HG03135 (cell line): ENCODE data around the gene WIPF3.
"Not testable (repeated sequence)": the region's sequence is repeated elsewhere in the genome, so short reads cannot be mapped to it uniquely, and the experiment has no call there.

Experiments
- ATAC-seq: cut with Tn5 transposase; IDR thresholded peaks from one replicate; pipeline ENCODE4 v1.9.1; 2021; ENCODE audit warnings: mild to moderate bottlenecking, moderate library complexity; ENCODE audit not compliant: unreplicated experiment

WIPF3 gene

DNA sequence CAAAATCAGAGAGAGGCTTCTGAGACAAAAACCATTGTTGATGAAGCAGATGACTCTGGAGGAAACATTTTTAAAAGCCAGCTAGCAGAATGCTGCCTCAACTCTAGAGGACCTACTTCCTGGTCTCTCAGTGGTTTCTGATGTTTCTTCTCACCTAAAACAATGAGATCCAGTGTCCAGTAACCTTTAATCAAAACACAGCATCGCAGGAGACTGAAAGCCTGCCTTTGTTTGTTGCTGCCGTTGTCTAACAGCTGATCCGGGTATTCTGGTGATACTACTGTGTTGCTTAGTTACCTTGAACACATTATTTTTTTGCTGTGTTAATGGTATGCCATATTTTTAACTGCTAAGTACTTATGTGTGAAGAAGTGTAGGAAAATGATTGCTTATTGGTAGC is 70.9 kb downstream of the WIPF3 start:
- ATAC-seq = no peak

GRCh38 chr7:29878081-29878688 is 71.9 kb downstream of the WIPF3 start:
- no peak for ATAC-seq

DNA sequence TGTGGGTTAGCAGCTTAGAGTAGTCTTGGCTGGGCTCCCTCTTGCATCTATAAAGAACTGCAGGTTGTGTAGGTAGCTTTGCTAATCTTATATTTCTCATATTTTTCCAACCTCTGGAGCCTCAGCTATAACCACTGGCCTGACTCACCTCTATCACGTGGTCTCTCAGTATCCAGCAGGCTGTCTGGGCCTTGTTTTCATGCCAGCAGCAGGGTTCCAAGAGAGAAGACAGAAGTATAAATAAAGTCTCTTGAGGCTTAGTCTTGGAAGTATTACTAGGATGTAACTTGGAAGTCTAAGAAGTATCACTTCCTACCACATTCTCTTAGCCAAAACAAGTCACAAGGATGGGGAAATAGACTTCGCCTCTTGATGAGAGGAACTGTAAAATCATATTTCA is 73.3 kb downstream of the WIPF3 start:
- no peak for ATAC-seq

DNA sequence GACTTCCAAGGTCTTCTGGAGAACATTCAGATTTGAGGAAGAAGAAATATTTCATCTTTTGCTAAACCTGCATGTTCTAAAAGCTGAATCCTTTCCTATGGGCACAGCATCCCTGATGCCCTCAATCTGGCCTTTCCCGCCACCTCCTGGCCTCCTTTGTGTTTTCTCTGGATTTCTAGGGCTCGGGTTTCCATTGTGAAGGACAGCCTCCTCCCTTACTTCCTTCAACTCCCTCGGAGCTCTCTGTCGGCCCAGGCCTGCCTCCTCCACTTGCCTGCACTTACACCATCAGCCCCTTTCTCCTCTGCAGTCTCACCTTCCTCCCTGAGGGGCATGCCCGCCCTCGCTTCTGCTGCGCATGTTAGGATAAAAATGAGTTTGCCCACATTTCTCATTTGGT is 75.4 kb downstream of the WIPF3 start:
- ATAC-seq = no peak

DNA sequence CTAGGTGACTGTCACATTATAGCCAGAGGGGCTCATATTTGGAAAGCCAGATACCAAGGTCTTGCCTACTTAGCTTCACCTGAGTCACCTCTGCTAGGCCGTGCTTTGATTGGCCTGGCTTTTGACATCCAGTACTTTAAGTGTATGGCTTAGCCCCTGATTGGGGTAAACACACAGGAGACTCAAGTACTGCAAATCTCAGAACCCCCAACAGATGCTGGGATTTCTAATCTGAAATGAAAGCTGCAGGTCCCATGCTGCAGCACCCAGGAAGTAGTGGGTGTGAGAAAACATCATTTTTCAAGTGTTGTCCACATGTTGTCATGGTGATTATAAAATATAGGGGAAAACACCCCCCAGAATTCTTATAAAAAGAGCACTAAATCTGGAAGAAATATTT is 76.2 kb downstream of the WIPF3 start:
- ATAC-seq = no peak

DNA sequence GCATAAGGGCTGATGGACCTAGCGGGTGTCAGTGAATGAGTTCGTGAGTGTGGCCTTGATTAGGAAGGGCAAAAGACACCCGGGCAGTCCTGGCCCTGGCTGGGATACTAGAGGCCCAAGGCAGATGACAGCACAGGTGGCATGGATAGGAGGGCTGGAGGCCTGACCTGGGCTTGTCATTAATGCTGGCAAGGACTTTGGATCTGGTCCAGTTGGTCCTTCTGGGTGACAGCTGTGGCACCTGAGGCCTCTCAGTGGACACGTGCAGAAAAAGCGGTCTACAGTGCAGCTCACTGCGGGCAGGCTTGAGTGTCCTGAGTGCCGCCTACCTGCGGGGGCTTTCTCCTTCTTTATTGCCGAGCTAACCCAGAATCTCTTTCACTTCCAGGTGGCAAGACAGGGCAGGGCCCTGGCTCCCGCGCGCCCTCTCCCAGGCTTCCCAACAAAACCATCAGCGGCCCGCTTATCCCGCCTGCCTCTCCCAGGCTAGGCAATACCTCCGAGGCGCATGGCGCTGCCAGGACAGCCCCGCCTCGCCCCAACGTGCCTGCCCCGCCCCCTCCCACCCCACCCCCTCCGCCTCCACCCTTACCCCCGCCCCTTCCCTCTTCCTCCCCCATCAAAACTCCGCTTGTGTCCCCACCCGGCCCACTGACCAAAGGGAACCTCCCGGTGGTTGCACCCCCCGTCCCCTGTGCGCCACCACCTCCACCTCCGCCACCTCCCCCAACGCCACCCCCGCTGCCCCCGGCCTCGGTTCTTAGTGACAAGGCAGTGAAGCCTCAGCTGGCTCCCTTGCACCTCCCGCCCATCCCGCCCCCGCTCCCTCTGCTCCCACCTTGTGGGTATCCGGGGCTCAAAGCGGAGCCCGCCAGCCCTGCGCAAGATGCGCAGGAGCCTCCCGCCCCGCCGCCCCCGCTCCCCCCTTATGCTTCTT is 77.4 kb downstream of the WIPF3 start:
- ATAC-seq = no peak

GRCh38 chr7:29884399-29885272 is 78.3 kb downstream of the WIPF3 start:
- no peak for ATAC-seq

DNA sequence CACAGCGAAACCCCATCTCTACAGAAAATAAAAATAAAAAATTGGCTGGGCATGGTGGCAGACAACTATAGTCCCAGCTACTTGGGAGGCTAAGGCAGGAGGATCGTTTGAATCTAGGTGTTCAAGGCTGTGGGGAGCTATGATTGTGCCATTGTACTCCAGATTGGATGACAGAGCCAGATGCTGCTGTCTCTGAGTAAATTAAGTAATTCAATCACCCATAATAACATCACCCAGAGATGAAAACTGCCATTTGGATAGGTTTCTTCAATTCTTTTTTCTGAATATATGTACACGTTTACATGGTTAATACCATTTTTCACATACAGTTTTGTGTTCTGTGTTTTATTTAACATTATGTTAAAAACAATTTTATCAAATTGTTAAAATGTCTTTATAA is 79.3 kb downstream of the WIPF3 start:
- no peak for ATAC-seq

DNA sequence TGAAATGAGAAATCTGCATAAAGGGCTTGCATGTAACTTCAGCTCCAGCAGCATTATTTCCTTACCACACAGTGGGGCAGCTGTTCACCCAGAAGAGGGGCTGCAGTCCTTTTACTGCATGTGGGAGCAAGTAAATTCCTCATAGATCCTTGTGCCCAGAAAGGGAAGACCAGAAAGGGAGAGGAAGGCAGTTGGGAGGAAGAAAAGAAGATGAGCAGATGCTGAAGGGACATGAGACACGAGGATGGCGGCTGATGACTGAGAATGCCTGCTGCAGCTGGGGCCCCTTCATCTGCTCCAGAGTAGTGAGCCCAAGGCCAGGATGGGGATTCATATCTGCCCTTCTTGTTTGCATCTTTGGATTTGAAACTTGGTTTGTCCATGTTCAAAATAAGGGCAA is 80.5 kb downstream of the WIPF3 start:
- no peak for ATAC-seq

- ATAC-seq = no peak
Observed at GRCh38 chr7:29888006-29888405, 81.7 kb downstream of the WIPF3 start.

DNA sequence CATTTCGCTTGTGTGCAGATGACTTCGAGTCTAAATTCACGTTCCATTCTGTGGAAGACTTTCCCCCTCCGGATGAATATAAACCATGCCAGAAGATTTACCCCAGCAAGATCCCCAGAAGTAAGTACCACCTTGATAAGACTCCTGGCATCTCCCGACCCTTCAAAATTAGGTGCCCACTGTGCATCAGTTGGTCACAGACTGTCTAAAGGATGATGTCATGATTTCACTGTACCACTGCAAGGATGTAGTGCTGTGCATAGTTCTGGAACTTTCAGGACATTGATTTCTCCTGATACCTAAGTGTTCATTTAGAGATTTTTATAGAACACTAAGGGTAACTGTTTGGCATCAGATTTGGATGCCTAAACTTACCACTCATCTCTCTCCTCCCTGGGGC is 83.0 kb downstream of the WIPF3 start:
- ATAC-seq = no peak

DNA sequence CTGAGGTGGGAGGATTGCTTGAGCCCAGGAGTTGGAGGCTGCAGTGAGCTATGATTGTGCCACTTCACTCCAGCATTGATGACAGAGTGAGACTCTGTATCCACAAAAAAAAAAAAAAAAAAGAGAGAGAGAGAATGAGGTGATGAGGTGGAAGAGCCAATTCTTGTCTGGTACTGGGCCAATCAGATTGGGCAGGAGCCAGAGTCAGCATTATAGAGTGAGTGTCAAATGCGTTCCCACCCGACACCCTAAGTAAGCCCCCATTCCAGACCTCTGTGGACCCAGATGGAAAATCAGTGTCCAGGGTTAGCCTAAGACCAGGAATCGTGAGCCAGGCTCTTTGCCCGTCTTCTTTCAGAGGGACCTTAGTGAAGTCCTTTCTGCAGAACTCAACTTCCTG is 83.9 kb downstream of the WIPF3 start:
- no peak for ATAC-seq

- ATAC-seq = not testable (repeated sequence)
Observed at GRCh38 chr7:29890786-29891185, 84.5 kb downstream of the WIPF3 start.

DNA sequence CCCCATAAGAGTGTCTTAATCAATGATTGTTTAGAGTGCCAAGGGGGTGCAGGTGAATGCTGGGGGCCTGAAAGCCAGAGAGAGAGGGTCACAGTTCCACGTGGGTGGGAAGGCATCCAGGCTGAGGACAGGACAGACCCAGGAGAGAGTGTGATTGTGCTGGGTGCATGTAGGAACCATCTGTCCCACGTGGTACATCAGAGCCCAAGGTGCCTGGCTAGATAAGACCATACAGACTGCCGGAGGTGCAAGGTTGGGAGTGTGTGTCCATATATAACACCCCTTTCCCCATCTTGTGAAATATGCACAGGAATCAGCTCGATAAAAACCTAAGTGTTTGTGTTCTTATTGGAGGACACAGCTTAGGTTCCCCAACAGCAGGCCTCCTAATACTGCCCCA is 85.5 kb downstream of the WIPF3 start:
- no peak for ATAC-seq

GRCh38 chr7:29892231-29892630 is 85.9 kb downstream of the WIPF3 start:
- ATAC-seq = no peak

DNA sequence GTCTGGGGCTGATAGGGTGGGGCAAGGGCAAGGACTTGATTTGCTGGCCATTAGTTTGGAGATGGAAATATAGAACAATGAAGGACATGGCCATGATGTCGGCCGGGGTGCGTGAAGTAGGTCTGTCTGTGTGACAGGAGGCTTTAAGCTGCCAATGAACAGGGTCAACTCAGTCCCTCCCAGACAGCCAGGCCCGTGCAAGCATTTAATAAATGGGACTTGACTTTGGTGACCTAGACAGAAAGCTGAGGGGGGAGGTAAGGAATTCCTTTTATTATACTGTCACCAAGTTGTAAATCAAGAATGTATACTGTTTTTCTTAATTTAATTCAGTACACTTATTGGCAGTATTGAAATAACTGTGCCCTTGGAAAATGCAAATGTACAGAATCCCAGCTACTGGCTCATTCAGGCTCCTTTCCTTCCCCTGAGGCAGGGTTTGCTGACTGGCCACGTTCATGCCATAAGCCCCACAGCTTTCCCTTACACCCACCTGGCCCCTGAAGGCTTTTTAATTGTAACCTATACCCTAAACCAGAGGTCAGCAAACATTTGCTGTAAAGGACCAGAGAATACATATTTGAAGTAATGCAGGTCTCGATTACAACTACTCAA is 87.2 kb downstream of the WIPF3 start:
- no peak for ATAC-seq

- ATAC-seq = no peak
Observed at GRCh38 chr7:29894256-29894655, 87.9 kb downstream of the WIPF3 start.

- ATAC-seq = no peak
Observed at GRCh38 chr7:29895559-29895958, 89.3 kb downstream of the WIPF3 start.

DNA sequence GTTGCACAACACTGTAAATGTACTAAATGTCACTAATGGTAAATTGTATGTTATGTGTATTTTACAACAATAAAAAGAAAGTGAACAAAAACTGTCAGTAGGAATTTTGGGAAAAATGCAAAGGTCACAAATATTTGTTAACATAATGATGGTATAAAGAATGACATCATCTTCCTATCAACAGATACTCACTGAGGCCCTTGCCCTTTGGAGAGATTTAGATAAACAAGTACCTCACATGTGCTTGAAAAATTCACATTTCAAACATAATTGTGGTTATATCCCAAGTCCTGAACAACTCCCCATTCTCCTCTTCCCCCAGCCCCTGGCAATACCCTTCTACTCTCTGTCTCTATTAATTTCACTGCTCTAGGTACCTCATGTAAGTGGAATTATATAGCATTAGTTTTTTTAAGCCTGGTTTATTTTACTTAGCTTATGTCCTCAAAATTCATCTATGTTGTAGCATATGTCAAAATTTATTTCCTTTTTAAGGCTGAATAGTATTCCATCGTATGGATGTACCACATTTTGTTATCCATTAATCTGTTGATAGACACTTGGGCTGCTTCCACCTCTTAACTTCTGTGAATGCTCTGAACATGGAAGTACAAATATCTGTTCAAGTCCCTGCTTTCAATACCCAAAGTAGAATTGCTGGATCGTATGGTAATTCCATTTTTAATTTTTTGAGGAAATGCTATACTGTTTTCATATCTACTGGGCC is 90.5 kb downstream of the WIPF3 start:
- ATAC-seq = no peak

DNA sequence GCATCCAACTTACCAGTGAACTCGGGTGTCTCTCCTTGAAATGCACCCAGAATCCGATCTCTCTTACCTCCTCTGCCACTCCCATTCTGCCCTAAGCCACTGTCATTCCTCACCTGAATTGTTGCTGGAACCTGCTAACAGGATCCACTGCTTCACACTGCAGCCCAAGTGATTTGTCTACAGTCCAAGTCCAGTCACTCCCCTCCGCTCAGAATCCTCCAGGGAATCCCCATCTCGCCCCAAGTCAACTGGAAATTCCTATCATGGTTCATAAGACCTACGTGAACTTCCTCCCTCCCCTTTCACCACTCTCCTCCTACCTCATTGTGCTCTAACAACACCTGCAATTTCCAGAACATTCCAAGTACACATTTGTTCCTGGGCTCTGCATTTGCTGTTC is 92.0 kb downstream of the WIPF3 start:
- no peak for ATAC-seq
